CD4-positive, alpha-beta T cell treated with Interleukin-17A for 1 hour (primary cell): Measurements from ENCODE around the gene BPIFA2.
"Not testable (repeated sequence)": the region's sequence is repeated elsewhere in the genome, so short reads cannot be mapped to it uniquely, and the experiment has no call there.

Source experiments
- DNase-seq: peaks from one replicate; pipeline ENCODE4 v3.0.0-alpha.2; 2020

BPIFA2 gene, protein sequence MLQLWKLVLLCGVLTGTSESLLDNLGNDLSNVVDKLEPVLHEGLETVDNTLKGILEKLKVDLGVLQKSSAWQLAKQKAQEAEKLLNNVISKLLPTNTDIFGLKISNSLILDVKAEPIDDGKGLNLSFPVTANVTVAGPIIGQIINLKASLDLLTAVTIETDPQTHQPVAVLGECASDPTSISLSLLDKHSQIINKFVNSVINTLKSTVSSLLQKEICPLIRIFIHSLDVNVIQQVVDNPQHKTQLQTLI

DNA sequence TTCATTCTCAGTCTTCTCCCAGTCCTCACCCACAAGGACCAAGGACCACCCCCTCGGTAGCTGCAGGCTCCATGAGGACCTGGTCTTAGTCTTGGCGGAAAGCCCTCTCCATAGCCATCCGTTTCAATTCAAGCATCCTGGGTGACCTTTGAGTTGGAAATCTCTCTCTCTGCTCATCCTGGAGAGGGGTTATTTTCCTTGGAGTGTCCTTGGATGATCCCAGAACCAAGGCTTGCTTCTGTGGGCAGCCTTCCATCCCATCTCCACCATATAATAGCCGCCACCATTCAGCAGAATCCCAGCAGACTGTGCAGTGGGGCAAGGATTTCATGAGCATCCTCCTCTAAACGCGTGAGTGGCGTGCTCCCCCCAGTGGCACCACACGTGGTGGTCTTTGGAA is at the start of gene BPIFA2:
Gene BPIFA2 (plus strand): TSS at position 301 of the 400 bp plus-strand sequence. CDS start 987 bp downstream, outside the sequence.
- DNase-seq: no peak

DNA sequence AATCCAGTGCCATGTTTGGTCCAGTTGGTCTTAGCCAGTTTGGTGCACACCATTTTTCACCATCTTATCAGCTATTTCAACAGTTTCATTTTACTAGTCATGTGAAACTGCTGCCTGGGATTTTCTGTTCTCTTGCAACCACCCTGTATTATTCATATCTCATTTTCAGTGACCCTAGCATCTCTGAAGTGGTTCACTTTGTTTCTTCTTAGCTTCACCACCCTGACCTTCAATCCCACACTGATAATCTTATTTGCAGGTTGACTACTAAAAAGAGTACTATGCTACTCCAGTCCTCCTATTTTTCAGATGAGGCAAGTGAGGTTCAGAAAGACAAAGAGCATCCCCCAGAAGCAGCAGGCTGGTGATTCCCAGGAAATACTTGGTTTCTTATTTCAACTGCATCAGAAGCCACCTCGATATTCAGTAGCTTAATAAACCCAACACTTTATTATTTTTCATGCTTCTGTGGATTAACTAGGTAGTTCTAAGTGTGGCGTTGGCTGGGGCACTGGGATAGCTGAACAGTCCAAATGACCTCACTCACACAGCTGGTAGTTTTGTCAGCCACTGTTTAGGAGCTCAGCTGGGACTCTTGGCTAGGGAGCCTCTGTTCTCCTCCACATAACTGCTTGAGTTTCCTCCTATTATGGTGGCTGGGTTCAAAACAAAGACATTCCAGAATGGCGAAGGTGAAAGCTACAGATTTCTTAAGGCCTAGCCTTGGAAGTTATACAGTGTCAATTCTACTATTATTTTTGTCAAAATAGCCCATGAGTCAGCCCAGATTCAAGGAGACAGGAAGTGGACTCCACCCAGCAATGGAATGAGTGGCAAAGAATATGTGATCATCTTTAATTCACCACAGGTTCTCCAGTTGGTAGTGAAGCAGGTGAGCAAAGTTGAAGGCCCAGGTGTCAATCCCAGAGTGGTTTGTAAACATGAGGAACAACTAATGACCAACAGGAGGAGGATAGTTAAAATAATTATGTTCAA is 47.9 kb upstream of the BPIFA2 start:
- DNase-seq: no peak

DNA sequence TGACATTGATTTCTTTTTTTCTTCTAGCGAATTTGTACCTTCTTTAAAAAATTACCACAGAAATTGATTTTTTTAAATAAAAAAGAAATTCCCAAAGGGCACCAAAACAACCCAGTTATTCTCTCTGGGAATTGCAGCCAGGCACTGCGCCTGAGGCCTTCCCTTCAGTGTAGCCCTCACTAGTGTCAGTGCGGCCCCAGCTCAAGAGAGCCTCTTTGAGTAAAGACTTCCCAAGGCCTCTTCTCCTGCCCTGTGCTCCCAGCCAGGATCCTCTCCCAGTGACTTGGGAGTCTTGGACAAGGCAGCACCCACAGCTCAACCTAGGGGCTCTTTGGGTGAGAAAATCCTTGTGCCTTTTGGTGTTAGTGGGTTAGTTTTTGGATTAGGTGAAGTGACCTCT is 47.0 kb upstream of the BPIFA2 start:
- DNase-seq: no peak

DNA sequence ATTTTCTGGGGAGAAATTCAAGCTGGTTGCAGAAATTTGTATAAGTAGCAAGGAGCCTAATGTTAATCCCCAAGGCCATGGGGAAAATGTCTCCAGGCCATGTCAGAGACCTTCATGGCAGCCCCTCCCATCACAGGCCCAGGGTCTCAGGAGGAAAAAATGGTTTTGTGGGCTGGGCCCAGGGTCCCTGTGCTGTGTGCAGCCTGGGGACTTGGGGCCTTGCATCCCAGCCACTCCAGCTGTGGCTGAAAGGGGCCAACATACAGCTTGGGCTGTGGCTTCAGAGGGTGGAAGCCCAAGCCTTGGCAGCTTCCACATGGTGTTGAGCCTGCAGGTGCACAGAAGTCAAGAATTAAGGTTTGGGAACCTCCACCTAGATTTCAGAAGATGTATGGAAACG is 45.7 kb upstream of the BPIFA2 start:
- DNase-seq: not testable (repeated sequence)

DNA sequence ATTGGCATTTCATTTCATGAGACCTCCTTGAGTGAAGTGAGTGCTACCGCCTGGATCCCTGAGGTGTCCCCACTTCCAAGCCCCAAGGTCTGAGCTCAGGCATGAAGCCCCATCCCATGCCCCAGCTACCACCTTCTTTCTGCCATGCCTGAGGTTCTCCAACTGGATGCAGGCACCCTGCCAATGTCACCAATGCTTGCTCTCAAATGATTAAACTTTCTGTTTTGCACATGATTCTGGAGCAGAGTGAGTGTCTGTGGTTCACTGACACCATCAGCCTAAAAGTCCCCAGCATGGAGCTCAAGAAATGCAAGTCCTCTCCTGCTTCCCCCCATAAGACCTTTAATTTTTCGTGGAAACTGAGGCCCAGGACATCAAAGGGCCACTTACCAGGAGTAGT is 43.7 kb upstream of the BPIFA2 start:
- DNase-seq: no peak

DNA sequence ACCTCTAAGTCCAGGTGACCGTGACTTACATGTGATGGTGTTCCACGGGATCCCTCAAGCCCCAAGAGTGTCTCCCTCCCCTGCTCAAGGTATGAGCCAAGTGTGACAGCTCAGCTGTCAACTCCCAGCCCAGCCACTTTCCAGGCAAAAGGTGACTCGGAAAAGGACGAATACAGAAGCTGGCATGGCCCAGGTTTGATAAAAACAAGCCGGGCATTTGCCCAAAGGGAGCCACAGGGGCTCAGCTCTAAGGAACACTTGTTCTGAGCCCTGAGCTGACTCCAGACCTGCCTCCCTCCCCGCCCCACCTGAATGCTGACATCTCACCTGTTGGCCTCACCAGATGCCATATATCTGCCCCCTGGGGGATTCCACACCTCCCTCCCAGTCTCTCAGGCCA is 43.0 kb upstream of the BPIFA2 start:
- DNase-seq: no peak

DNA sequence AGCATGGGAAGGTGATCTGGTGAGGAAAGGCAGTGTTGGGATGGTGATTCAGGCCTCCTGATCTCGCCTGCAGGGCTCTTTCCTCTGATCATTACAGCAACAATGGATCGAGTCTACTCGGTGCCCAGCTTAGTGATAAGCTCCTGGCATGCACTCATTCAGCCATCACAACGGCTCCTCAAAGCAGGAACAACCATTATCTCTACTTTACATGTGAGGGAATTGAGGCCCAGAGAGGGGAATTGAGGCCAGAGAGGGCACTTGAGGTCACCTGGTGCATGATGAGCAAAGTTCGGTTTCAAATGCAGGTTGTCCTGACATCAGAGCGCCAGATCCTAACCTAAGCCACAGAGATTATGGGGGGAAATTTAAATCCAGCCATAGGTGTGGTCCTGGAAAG is 42.0 kb upstream of the BPIFA2 start:
- no peak for DNase-seq

DNA sequence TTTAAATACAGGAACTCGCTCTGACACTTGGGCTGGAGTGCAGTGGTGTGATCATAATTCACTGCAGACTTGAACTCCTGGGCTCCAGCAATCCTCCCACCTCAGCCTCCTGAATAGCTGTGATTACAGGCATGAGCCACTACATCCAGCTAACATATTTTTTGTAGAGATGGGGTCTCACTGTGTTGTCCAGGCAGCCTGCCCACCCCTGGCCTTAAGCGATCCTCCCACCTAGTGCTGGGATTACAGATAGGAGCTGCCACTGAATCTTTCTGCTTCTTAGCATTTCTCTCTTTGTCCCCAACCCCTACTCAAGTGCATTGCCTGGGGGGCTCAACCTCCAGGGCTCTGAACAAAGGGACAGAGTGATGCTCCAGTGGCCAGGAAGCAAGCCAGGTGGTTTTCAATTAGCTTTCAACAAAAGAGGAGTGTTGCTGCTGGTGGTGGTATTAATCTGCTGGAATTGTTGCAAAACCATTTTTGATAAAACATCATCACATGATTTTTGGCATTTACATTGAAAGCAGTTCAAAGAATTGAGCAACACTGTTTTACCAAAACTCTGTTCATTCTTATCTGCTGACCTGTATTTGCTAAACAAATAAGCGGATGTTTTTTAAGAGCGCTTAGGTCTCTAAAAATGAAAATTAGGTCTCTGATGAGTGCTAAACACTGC is 40.4 kb upstream of the BPIFA2 start:
- DNase-seq: no peak

DNA sequence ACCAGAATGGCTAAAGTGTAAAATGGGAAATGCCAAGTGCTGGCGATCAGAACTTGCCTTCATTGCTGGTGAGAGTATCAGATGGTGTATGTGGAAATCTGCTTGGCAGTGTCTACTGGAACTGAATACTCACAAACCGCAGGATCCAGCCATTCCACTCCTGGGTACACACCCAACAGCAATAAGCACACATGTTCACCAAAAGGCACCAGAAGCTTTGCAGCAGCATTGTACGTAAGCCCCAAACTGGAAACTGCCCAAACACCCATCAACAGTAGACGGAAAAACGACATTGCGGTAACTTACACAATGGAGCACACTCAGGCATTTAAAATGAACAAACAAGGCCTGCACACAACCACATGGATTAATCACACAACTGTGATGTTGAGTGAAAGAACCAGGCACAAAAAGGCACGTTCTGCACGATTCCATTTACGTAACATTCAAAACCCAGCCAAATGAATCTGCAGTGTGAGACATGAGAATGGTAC is 37.3 kb upstream of the BPIFA2 start:
- no peak for DNase-seq

DNA sequence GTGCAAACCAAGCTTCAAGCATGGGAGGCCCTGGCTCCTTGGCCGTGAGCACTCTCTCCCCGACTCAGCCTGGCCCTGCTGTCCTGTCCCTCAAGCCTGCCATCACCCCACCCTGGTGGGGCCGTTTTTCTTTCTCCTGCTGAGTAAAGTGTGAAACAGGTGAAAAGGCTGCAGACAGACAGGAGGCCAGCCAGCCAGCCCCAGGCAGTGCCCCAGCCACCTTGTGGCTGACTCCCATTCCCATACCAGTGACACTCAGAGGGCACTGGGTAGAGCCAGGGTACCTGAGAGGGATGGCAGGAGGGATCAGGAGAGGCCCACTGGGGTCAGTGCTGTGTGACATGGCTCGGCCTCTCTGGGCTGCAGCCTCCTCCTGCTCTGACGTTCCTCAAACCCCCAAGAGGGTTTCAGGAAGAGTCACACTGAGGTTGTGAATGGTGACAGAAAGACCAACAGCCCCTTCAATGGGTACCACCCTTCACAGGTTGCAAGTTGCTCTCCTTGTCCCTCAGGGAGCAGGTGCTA is 35.9 kb upstream of the BPIFA2 start:
- DNase-seq: no peak

DNA sequence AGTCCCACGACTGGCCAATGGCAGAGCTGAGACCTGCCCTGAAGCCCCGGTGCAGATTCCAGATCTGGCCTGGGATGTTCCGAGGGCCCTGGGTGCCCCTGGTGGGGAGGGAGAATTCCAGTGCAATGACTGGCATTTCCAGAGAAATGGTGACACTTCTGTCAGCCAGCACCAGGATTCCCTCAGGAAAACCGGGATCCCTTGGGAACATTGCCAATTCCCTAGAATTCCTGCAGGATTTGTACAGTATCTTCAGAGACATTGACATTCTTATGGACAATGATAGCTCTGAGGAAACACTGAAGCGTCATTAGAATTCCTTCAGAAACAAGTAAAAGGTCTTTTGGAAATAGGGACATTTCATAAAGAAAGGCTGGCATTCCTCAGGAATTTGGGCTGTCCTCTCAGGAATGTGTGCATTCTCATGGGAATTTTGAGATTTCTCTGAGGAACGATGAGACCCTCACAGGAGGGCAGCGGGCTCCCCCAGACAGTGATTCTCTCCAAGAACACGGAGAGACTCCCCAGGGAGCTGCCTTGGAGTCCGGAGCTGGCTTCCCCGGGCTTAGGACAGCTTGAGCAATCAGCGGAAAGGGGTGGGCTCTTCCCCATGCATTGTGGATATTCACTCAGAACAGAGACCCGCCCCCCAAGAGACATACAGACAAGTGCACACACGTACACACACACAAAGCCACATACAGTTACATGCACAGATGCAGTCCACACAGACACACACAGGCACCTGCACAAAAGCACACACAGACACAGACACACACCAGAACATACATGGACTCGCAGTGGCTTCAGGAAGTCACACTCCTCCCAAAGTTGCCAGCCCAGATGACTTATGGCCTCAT is 35.2 kb upstream of the BPIFA2 start:
- no peak for DNase-seq

DNA sequence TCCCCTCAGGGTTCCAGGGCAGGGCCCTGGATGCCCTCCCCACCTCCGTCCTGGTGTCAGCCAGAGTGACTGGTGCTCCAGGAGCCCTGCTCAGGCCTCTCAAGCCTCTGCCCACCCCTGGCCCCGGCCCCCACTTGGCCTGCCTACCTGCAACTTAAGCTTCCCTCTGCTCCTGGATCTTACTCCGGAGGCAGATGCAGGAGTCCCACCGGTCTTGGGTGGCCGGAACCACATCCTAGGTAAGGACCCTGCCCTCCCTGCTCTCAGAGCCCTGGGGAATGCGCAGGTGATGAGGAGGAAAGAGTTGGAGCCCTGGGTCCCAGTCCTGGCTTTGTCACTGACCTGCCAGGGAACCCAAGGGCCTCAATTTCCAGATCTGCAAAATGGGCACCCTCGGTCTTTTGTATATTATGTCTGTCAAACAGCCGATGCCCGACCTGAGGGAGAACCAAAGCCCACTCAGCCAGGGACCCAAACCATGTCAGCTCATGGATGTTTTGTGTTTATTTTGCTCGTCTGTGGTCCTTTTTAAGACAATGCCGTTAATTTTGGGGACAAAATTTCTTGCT is 34.5 kb upstream of the BPIFA2 start:
- no peak for DNase-seq

DNA sequence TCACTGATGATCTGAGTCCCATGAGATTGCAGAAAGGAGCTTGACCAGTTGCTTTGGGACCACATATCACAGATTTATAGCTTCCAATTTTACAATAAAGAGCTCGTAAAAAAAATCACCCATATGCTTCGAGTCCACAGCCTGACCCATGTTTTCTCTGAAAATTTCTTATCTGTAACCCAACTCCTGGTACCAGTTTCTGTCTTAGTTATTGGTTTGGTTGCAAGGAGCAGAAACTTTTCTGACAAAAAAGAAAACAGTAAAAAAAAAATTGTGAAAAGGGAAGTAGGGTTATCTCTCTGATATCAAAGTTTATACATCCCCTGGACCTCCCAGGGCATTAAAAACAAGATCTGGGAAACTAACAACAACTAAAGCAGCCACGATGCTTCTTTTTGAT is 30.8 kb upstream of the BPIFA2 start:
- DNase-seq: no peak

DNA sequence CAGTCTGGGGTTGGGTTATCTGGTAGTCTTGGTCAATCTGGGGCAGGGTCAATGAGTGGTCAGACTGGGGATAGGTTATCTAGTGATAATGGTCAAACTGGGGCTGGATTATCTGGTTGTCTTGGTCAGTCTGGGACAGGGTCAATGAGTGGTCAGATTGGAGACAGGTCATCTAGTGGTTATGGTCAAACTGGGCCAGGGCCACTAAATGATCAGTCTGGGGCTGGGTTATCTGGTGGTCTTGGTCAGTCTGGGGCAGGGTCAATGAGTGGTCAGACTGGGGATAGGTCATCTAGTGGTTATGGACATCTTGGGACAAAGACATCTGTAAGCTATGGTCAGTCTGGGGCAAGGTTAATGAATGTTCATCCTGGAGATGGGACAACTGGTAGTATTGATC is 28.5 kb upstream of the BPIFA2 start:
- no peak for DNase-seq

DNA sequence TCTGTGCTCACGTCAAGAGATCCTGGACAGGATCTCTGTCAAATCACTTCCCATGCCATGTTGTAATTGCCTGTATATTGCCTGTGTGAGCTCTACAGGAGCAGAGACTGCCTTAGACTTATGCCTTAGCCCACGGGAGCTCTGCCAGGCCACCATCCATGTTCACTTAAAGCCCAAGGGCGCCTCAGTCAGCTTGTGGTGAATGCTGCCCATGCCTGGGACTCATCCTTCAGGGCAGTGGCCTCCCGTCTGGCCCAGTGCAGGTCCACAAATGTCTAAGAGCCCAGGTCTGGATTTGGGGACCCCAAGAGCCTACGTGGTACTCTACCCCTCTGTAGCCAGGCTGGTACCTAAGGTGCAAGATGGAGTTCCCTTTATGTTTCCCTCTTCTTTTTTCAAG is 22.4 kb upstream of the BPIFA2 start:
- DNase-seq: no peak

DNA sequence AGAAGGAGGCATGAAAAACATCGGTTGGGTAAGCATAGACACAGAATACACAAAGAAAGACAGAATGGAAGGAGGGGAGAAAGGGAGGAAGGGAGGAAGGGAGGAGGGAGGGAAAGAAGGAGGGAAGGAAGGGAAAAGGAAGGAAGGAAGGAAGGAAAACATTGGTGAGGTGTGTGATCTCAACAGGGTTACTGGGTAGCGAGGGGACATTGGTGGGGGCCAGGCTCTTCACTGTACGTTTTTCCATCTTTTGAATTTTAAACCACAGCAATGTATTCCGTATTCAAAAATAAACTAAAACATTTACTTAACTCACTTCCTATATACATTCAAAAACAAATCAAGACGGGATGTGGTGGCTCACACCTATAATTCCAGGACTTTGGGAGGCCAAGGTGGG is 20.7 kb upstream of the BPIFA2 start:
- DNase-seq: no peak

DNA sequence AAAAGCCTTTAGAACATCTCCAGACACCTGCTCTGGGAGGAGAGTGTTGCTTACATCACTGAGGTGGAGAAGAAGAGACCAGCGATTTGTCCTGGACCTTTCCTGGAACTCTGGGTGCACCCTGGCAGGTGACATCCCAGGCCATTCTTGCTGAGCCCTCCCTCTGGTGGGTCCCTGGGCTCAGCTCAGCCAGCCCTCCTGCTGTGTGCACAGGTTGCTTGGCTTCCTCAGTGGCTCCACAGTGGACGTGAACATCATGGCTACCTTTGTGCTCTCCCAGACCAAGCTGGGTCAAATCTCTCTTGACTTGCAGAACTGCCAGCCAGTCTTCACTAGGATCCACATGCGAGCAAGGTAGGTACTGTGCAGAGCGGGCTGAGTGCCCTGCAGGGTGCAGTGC is 19.9 kb upstream of the BPIFA2 start:
- DNase-seq: no peak

DNA sequence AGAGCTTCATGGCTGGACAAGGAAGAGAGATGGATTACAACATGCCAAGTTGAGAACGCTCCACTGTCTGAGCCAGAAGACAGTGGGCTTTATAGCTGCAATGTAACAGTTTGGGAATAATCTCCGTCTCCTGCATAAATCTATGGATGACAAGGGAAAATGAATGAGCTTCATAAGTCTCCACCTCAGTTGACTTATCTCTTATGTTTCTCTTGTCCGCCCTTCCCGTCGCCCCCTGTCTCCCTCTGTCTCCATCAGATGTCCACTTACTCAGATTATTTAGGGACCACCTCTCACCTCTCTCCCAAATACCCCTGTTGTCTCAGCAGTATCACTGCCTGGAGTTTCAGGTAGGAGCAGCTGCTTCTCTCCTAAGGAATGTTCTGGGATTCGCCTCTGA is 13.7 kb upstream of the BPIFA2 start:
- DNase-seq: no peak

DNA sequence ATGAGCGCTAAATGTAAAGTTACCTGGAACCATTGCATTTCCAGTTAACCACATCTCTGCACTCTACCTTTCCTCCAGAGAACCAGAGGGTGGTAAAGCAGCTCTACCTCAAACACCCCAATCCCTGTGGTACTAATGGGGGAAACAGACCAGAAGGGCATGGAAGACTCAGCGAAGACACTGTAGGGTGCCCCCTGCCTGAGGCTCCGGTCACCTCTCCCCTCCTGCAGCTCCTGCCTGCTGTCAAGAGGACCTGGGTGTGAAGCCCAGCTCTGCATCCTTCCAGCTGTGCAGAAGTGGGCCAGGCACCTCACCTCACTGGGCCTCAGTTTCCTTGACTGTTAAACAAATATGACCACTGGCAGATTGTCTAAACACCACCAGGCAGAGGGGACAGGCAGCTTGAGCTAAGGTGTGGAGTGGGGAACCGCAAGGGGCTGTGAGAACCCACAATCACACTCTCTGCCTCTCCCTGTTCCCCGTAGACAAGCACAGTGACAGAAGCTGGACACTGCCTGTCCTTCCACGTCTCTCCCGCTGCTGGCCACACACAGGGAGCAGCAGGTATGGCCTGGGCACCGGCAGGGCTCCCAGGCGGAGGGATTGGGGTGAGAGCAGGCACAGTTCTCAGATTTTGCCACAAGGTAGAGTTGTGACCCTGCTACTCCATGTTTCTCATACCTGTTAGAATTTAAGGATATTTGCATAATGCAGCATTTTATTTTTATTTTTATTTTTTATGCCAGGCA is 9.1 kb upstream of the BPIFA2 start:
- no peak for DNase-seq

DNA sequence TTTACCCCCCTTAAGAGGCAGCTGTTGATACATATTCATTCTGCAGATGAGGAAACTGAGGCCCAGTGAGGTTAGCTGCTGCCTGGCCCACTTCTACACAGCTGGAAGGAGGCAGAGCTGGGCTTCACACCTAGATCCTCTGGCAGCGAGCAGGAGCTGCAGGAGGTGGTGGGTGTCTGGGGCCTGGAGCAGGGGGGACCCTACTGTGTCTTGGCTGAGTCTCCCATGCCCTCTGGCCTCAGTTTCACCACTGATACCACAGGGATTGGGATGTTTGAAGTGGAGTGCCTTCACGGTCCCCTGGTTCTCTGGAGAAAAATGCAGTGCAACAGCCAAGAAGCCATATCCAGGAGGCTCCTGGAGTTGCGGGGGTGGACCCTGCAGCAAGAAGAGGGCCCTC is 8.2 kb upstream of the BPIFA2 start:
- no peak for DNase-seq

DNA sequence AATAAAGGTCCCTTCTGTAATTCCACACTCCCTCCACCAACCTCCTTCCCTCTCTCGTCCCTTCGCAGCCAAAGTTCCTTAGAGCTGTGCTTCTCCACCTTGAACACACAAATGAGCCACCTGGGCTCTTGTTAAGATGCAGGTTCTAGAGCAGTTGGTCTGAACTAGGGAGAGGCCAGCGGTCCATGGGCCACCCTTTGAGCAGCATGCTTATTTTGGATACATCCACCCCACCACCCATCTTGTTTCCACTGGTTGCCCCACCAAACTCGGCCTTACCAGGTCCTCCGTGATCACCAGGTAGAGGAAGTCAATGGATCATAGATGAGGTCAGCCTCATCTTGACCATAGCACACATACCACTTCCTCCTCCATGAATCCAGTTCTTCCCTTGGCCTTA is 7.3 kb upstream of the BPIFA2 start:
- no peak for DNase-seq
